IPS-18c (cell line): Measurements from ENCODE around the gene PAPPA2.
A peak's percentile ranks its signal among the peaks of the same experiment; 100 is the strongest.
"Not testable (repeated sequence)": the region's sequence is repeated elsewhere in the genome, so short reads cannot be mapped to it uniquely, and the experiment has no call there.

ENCODE experiments used
- H3K4me3 ChIP-seq: 2 replicates; pipeline ENCODE4 v1.7.0; 2013; ENCODE audit warnings: low read depth, mild to moderate bottlenecking, low read length, moderate library complexity; ENCODE audit not compliant: insufficient read depth
- H3K9me3 ChIP-seq: one replicate; pipeline ENCODE4 v1.6.1; 2013; ENCODE audit warnings: mild to moderate bottlenecking, low read length, moderate library complexity; ENCODE audit not compliant: control insufficient read depth, insufficient read depth

The PAPPA2 gene

GRCh38 chr1:176539018-176539417 lies 76.0 kb downstream of the PAPPA2 start:
- no peaks in the 10 kb centered on the region for H3K9me3 ChIP-seq
- H3K4me3 ChIP-seq, result no peak overlapping the region

GRCh38 chr1:176540428-176540827 lies 77.5 kb downstream of the PAPPA2 start:
- Histone ChIP-seq H3K9me3 (no peaks in the 10 kb centered on the region), H3K4me3 (no peak overlapping the region)

GRCh38 chr1:176541663-176542062 lies 78.7 kb downstream of the PAPPA2 start:
- H3K9me3 ChIP-seq, result no peaks in the 10 kb centered on the region
- no peak overlapping the region for H3K4me3 ChIP-seq

GRCh38 chr1:176542352-176542751 lies 79.4 kb downstream of the PAPPA2 start:
- Histone ChIP-seq H3K4me3 (no peak overlapping the region), H3K9me3 (no peaks in the 10 kb centered on the region)

- H3K9me3 ChIP-seq, result no peaks in the 10 kb centered on the region
- H3K4me3 ChIP-seq, result no peak overlapping the region
Observed at GRCh38 chr1:176543360-176544129, 80.6 kb downstream of the PAPPA2 start.

- Histone ChIP-seq H3K9me3 (no peaks in the 10 kb centered on the region), H3K4me3 (no peak overlapping the region)
Observed at GRCh38 chr1:176545034-176545639, 82.2 kb downstream of the PAPPA2 start.

GRCh38 chr1:176546825-176547224 lies 83.8 kb downstream of the PAPPA2 start:
- Histone ChIP-seq H3K9me3 (no peaks in the 10 kb centered on the region), H3K4me3 (no peak overlapping the region)

- Histone ChIP-seq H3K9me3 (no peaks in the 10 kb centered on the region), H3K4me3 (no peak overlapping the region)
Observed at GRCh38 chr1:176551146-176551545, 88.2 kb downstream of the PAPPA2 start.

- Histone ChIP-seq H3K9me3 (no peaks in the 10 kb centered on the region), H3K4me3 (peak overlapping the region; percentile 26; the same call in 1 of the 2 replicates)
Observed at GRCh38 chr1:176552217-176552991, 89.4 kb downstream of the PAPPA2 start.

- Histone ChIP-seq H3K9me3 (no peaks in the 10 kb centered on the region), H3K4me3 (no peak overlapping the region)
Observed at GRCh38 chr1:176552999-176553398, 90.0 kb downstream of the PAPPA2 start.

- Histone ChIP-seq H3K9me3 (no peaks in the 10 kb centered on the region), H3K4me3 (no peak overlapping the region)
Observed at GRCh38 chr1:176556288-176556687, 93.3 kb downstream of the PAPPA2 start.

GRCh38 chr1:176557543-176558258 lies 94.7 kb downstream of the PAPPA2 start:
- Histone ChIP-seq H3K9me3 (no peaks in the 10 kb centered on the region), H3K4me3 (no peak overlapping the region)

- no peak overlapping the region for H3K4me3 ChIP-seq
Observed at GRCh38 chr1:176558561-176558960, 95.6 kb downstream of the PAPPA2 start.

GRCh38 chr1:176559474-176559873 lies 96.5 kb downstream of the PAPPA2 start:
- H3K9me3 ChIP-seq, result no peaks in the 10 kb centered on the region
- no peak overlapping the region for H3K4me3 ChIP-seq

More at GRCh38 chr1:176558561-176558960, 95.6 kb downstream of the PAPPA2 start:
- H3K9me3 ChIP-seq, result no peaks in the 10 kb centered on the region

GRCh38 chr1:176559878-176560277 lies 96.9 kb downstream of the PAPPA2 start:
- H3K9me3 ChIP-seq, result no peaks in the 10 kb centered on the region
- no peak overlapping the region for H3K4me3 ChIP-seq

- no peaks in the 10 kb centered on the region for H3K9me3 ChIP-seq
- H3K4me3 ChIP-seq, result no peak overlapping the region
Observed at GRCh38 chr1:176560681-176561080, 97.7 kb downstream of the PAPPA2 start.

GRCh38 chr1:176561761-176562160 lies 98.8 kb downstream of the PAPPA2 start:
- not testable (repeated sequence) for H3K4me3 ChIP-seq

More at GRCh38 chr1:176561761-176562160, 98.8 kb downstream of the PAPPA2 start:
- not testable (repeated sequence) for H3K9me3 ChIP-seq
